T-cell (primary cell): ENCODE results near the gene PRPF40B. TPM values are rescaled to one million over a fixed set of nuclear protein-coding genes. Genes with fewer than 3 reads are reported as not detected.
A peak's percentile ranks its signal among the peaks of the same experiment; 100 is the strongest.

Source experiments
- ATAC-seq, 4 experiments: fragments of 200-7000 bp in 3 of 4; fragments of 150-1000 bp in 1 of 4; cut with Tn5 transposase; replicated peaks in 1 of 4; 1 replicate in 3 of 4; 2 replicates in 1 of 4; pipeline ENCODE4 v1.10.0; 2021; ENCODE audit warnings: moderate library complexity in 3 of 4, mild to moderate bottlenecking in 2 of 4, moderate number of reproducible peaks in 1 of 4
- CTCF ChIA-PET, 2 donors: fragments of 300-600 bp; sonication (Branson Sonifier 250); formaldehyde crosslinking; loops; one replicate each; lab custom pipeline; 2022; ENCODE audit warnings: antibody characterized with exemption in 2 of 2; lab: Charles Lee
- POLR2A ChIA-PET, 2 donors: fragments of 300-600 bp; sonication (Branson Sonifier 250); formaldehyde crosslinking; loops; one replicate each; lab custom pipeline; 2022; ENCODE audit warnings: antibody characterized with exemption in 2 of 2; lab: Charles Lee
- DNase-seq, 35 experiments: peaks; one replicate each; pipeline versions ENCODE4 v3.0.0 to v3.0.0-alpha.2; 2013 to 2023
- H3K27ac ChIP-seq: one replicate; pipeline ENCODE4 v1.5.1; 2013; ENCODE audit warnings: low read length
- H3K27me3 ChIP-seq, 2 experiments: replicated peaks in 1 of 2; 1 replicate in 1 of 2; 2 replicates in 1 of 2; pipeline versions ENCODE4 v1.6.1 to v1.7.0; 2013; ENCODE audit warnings: low read length in 1 of 2, mixed read lengths in 1 of 2; ENCODE audit not compliant: control insufficient read depth in 2 of 2, insufficient read depth in 2 of 2; ENCODE audit errors: extremely low read depth in 1 of 2
- H3K36me3 ChIP-seq, 2 donors: 1 replicate in 1 of 2; 2 replicates in 1 of 2; pipeline versions ENCODE4 v1.6.1 to v1.7.0; 2013; ENCODE audit warnings: low read length in 1 of 2; ENCODE audit not compliant: control insufficient read depth in 2 of 2, insufficient read depth in 1 of 2; ENCODE audit errors: extremely low read depth in 1 of 2
- H3K4me1 ChIP-seq, 2 experiments: 1 replicate in 1 of 2; 2 replicates in 1 of 2; pipeline versions ENCODE4 v1.6.1 to v1.7.0; 2013; ENCODE audit warnings: low read length in 2 of 2, mixed read lengths in 1 of 2; ENCODE audit not compliant: insufficient read depth in 2 of 2, control insufficient read depth in 1 of 2; ENCODE audit errors: extremely low read depth in 1 of 2
- H3K4me3 ChIP-seq, 2 donors: 1 replicate in 1 of 2; 2 replicates in 1 of 2; pipeline versions ENCODE4 v1.5.1 to v1.7.0; 2013; ENCODE audit warnings: mild to moderate bottlenecking in 2 of 2, low read length in 1 of 2, moderate library complexity in 1 of 2; ENCODE audit not compliant: control insufficient read depth in 1 of 2; ENCODE audit errors: extremely low read depth in 1 of 2
- H3K9me3 ChIP-seq: 2 replicates; pipeline ENCODE4 v1.7.0; 2013
- H3K27ac Mint-ChIP-seq, 2 donors: one replicate each; pipeline ENCODE4 v1.8.0; 2020 to 2021; ENCODE audit warnings: mild to moderate bottlenecking in 2 of 2, mixed read lengths in 2 of 2
- H3K27me3 Mint-ChIP-seq, 2 donors: one replicate each; pipeline ENCODE4 v1.8.0; 2021 to 2022; ENCODE audit warnings: mixed read lengths in 2 of 2
- H3K36me3 Mint-ChIP-seq: one replicate; pipeline ENCODE4 v1.8.0; 2021; ENCODE audit warnings: mixed read lengths
- H3K4me1 Mint-ChIP-seq, 3 donors: one replicate each; pipeline ENCODE4 v1.8.0; 2020 to 2022; ENCODE audit warnings: mixed read lengths in 3 of 3, mild to moderate bottlenecking in 1 of 3
- H3K4me3 Mint-ChIP-seq, 3 donors: one replicate each; pipeline ENCODE4 v1.8.0; 2020 to 2022; ENCODE audit warnings: mild to moderate bottlenecking in 3 of 3, mixed read lengths in 3 of 3, moderate library complexity in 3 of 3
- H3K9me3 Mint-ChIP-seq, 3 donors: one replicate each; pipeline ENCODE4 v1.8.0; 2020 to 2022; ENCODE audit warnings: mixed read lengths in 3 of 3
- WGBS: methylation state at CpG from one replicate; pipeline ENCODE4 v1.1.5; 2013; ENCODE audit warnings: missing lambda C conversion rate; ENCODE audit not compliant: insufficient coverage; 5-methylcytosine and 5-hydroxymethylcytosine counted together
- total RNA-seq, 35 experiments: library from RNA in 6 of 35; stranded (reverse) in 6 of 35; fragments of 120-200 nt in 1 of 35; gene quantifications; one replicate each; pipeline versions ENCODE4 v1.2.1 to v1.2.4 and lab custom pipeline; 2013 to 2026

The PRPF40B gene
- total RNA-seq, 5 donors from 2014 or later (not counting 1 experiment from before 2014, with no cell fraction given), result 7.4 to 18.0 (median 16.5) TPM

GRCh38 chr12:49636979-49637755 lies 13.8 kb downstream of the PRPF40B start:
- 60% methylated on average over 4 of the region's 9 CpGs for WGBS
- Histone ChIP-seq H3K36me3 (peaks cover 3 to 5% of the 10 kb centered on the region in 2 donors), H3K9me3 (no peaks in the 10 kb centered on the region), H3K4me1 (peaks cover 4 to 19% of the 10 kb centered on the region in 2 experiments), H3K4me3 (no peak overlapping the region), H3K27ac (no peak overlapping the region), H3K27me3 (no peaks in the 10 kb centered on the region)
- Mint-ChIP-seq H3K4me1 (peaks cover 18 to 27% (median 19%) of the 10 kb centered on the region in 3 donors), H3K36me3 (no peaks in the 10 kb centered on the region), H3K9me3 (no peaks in the 10 kb centered on the region), H3K27me3 (no peaks in the 10 kb centered on the region), H3K4me3 (no peak overlapping the region), H3K27ac (peak overlapping the region; percentile 29 to 59)
- ATAC-seq (peak; percentile 91 to 98 (median 92)), DNase-seq (peak; percentile 27 to 73 (median 52))
- CTCF ChIA-PET, result interaction anchor here (0.5 to 3.2 kb wide), 13 partner anchors 9 to 278 kb away, joined by 3 to 24 read pairs (median 3); partner anchors contain the start of genes PRPF40B (in 1 of the 2) and TMBIM6 (in 1 of the 2)
- POLR2A ChIA-PET, result interaction anchor here in 1 of 2 donors (1.0 kb wide), 1 partner anchor 75 kb away, joined by 6 read pairs; no protein-coding TSS in a partner anchor

GRCh38 chr12:49641748-49642369 lies 18.5 kb downstream of the PRPF40B start:
- Mint-ChIP-seq H3K9me3 (no peaks in the 10 kb centered on the region), H3K27me3 (no peaks in the 10 kb centered on the region), H3K4me1 (peaks cover 29 to 46% (median 31%) of the 10 kb centered on the region in 3 donors), H3K27ac (no peak overlapping the region), H3K36me3 (no peaks in the 10 kb centered on the region), H3K4me3 (no peak overlapping the region)
- peaks cover 8 to 30% of the 10 kb centered on the region in 2 donors for H3K36me3 ChIP-seq
- ChIA-PET POLR2A (interaction anchor here in 1 of 2 donors (0.6 kb wide), 1 partner anchor 63 kb away, joined by 10 read pairs; no protein-coding TSS in a partner anchor), CTCF (interaction anchor here (0.6 to 1.1 kb wide), 2 partner anchors 50 to 67 kb away, joined by 3 to 5 read pairs; no protein-coding TSS in a partner anchor)
- WGBS, result 94% methylated on average over 17 of the region's 17 CpGs
- H3K27me3 ChIP-seq, result no peaks in the 10 kb centered on the region
- ATAC-seq (no peak), DNase-seq (no peak)
- no peaks in the 10 kb centered on the region for H3K9me3 ChIP-seq
- H3K4me3 ChIP-seq, result no peak overlapping the region
- H3K4me1 ChIP-seq, result peaks cover 8 to 23% of the 10 kb centered on the region in 2 experiments
- no peak overlapping the region for H3K27ac ChIP-seq

GRCh38 chr12:49642370-49642802 lies 19.0 kb downstream of the PRPF40B start:
- 93% methylated on average over 11 of the region's 11 CpGs for WGBS
- Mint-ChIP-seq H3K4me3 (no peak overlapping the region), H3K27ac (peak overlapping the region in 1 of 2 donors; percentile 52), H3K4me1 (peaks cover 25 to 40% (median 28%) of the 10 kb centered on the region in 3 donors), H3K9me3 (no peaks in the 10 kb centered on the region), H3K36me3 (no peaks in the 10 kb centered on the region), H3K27me3 (no peaks in the 10 kb centered on the region)
- Histone ChIP-seq H3K27ac (no peak overlapping the region), H3K36me3 (peaks cover 8 to 32% of the 10 kb centered on the region in 2 donors), H3K27me3 (no peaks in the 10 kb centered on the region), H3K4me3 (no peak overlapping the region), H3K4me1 (peaks cover 8 to 20% of the 10 kb centered on the region in 2 experiments), H3K9me3 (no peaks in the 10 kb centered on the region)
- ChIA-PET POLR2A (interaction anchor here in 1 of 2 donors (0.6 kb wide), 1 partner anchor 62 kb away, joined by 10 read pairs; no protein-coding TSS in a partner anchor), CTCF (interaction anchor here in 1 of 2 donors (1.1 kb wide), 1 partner anchor 66 kb away, joined by 3 read pairs; no protein-coding TSS in a partner anchor)
- ATAC-seq (no peak), DNase-seq (no peak)

- WGBS, result no CpG with 5 or more reads among the region's 7 CpGs
- Mint-ChIP-seq H3K36me3 (peaks cover 3% of the 10 kb centered on the region), H3K4me3 (no peak overlapping the region), H3K9me3 (no peaks in the 10 kb centered on the region), H3K27me3 (no peaks in the 10 kb centered on the region), H3K27ac (no peak overlapping the region), H3K4me1 (peaks cover 30 to 37% (median 30%) of the 10 kb centered on the region in 3 donors)
- Histone ChIP-seq H3K27me3 (no peaks in the 10 kb centered on the region), H3K27ac (no peak overlapping the region), H3K4me3 (no peak overlapping the region), H3K36me3 (peaks cover 8 to 38% of the 10 kb centered on the region in 2 donors), H3K9me3 (no peaks in the 10 kb centered on the region), H3K4me1 (peaks cover 8 to 21% of the 10 kb centered on the region in 2 experiments)
- ChIA-PET CTCF (interaction anchor here (2.9 to 6.4 kb wide), 2 partner anchors 63 to 66 kb away, joined by 36 to 100 read pairs; partner anchors contain the start of gene FMNL3 (in 1 of the 2)), POLR2A (interaction anchor here in 1 of 2 donors (0.6 kb wide), 1 partner anchor 48 kb away, joined by 11 read pairs; no protein-coding TSS in a partner anchor)
- no peak for DNase-seq
- ATAC-seq, result no peak
These were observed 19.8 kb downstream of the PRPF40B start for GRCh38 chr12:49643135-49643534.

GRCh38 chr12:49643961-49644619 lies 20.7 kb downstream of the PRPF40B start:
- POLR2A ChIA-PET, result interaction anchor here (0.5 to 1.8 kb wide), 3 partner anchors 19 to 97 kb away, joined by 5 to 9 read pairs (median 8); partner anchors contain the start of gene TMBIM6 (in 1 of the 2)
- Histone ChIP-seq H3K9me3 (no peaks in the 10 kb centered on the region), H3K27me3 (no peaks in the 10 kb centered on the region), H3K4me1 (peaks cover 8 to 30% of the 10 kb centered on the region in 2 experiments), H3K27ac (no peak overlapping the region), H3K36me3 (peaks cover 12 to 45% of the 10 kb centered on the region in 2 donors), H3K4me3 (no peak overlapping the region)
- H3K27me3 Mint-ChIP-seq, result no peaks in the 10 kb centered on the region
- no peak for DNase-seq
- peak overlapping the region in 1 of 3 donors; percentile 51 for H3K4me3 Mint-ChIP-seq
- ATAC-seq, result peak; percentile 6 to 46 (median 11)
- peaks cover 37 to 45% (median 37%) of the 10 kb centered on the region in 3 donors for H3K4me1 Mint-ChIP-seq
- peaks cover 13% of the 10 kb centered on the region for H3K36me3 Mint-ChIP-seq
- WGBS, result 89% methylated on average over 3 of the region's 10 CpGs
- CTCF ChIA-PET, result interaction anchor here (0.6 to 6.4 kb wide), 8 partner anchors 19 to 897 kb away, joined by 3 to 100 read pairs (median 8); partner anchors contain the start of genes FMNL3 (in 1 of the 2) and TMBIM6 (in 1 of the 2)
- no peaks in the 10 kb centered on the region for H3K9me3 Mint-ChIP-seq
- H3K27ac Mint-ChIP-seq, result peak overlapping the region; percentile 78 to 88
